HEK293 (cell line): Measurements from ENCODE around the gene SPATA31C1.

Experiments
- CTCF ChIA-PET: fragments of 350-600 bp; formaldehyde crosslinking; extraction: SDS; loops from one replicate; lab custom pipeline; 2021; ENCODE audit warnings: antibody characterized with exemption; lab: Yijun Ruan, JAX
- POLR2A ChIA-PET: fragments of 300-600 bp; formaldehyde crosslinking; extraction: SDS; loops from one replicate; lab custom pipeline; 2020; ENCODE audit warnings: antibody characterized with exemption, inconsistent platforms; lab: Yijun Ruan, JAX
- H3K27ac ChIP-seq: fragments of 200-500 bp; sonication (Bioruptor generic); 2 replicates; pipeline ENCODE4 v1.5.1; 2014; ENCODE audit warnings: low read depth, low read length, control low read depth, inconsistent platforms; ENCODE audit errors: extremely low read depth
- H3K36me3 ChIP-seq, 2 experiments: fragments of 200-500 bp in 1 of 2; sonication (Bioruptor generic) in 1 of 2; 1 replicate in 1 of 2; 2 replicates in 1 of 2; pipeline ENCODE4 v1.5.1; 2014 to 2017; ENCODE audit warnings: inconsistent platforms in 2 of 2, low read length in 2 of 2; ENCODE audit not compliant: control insufficient read depth in 2 of 2, insufficient read depth in 1 of 2
- H3K4me1 ChIP-seq: fragments of 200-500 bp; sonication (Bioruptor generic); 2 replicates; pipeline ENCODE4 v1.5.1; 2014; ENCODE audit warnings: mild to moderate bottlenecking, low read length, inconsistent platforms; ENCODE audit not compliant: control insufficient read depth, insufficient read depth
- H3K4me3 ChIP-seq: 2 replicates; pipeline ENCODE4 v1.5.1; 2011; ENCODE audit warnings: low read depth, mild to moderate bottlenecking, control low read depth, low read length, moderate library complexity
- H3K9me3 ChIP-seq: fragments of 200-500 bp; sonication (Bioruptor generic); 2 replicates; pipeline ENCODE4 v1.5.1; 2014; ENCODE audit warnings: low read depth, low read length, inconsistent platforms; ENCODE audit not compliant: control insufficient read depth, insufficient read depth
- ELK4 ChIP-seq: IDR thresholded peaks from 2 replicates; pipeline ENCODE4 v1.6.1; 2011; ENCODE audit warnings: mild to moderate bottlenecking, low read depth, low read length, borderline replicate concordance
- HOXA7 ChIP-seq: sonication (generic); formaldehyde crosslinking; IDR thresholded peaks from 2 replicates; pipeline ENCODE4 v1.8.1; 2022; ENCODE audit warnings: missing genetic modification reagents, borderline replicate concordance
- IKZF3 ChIP-seq: fragments of 450-650 bp; IDR thresholded peaks from 2 replicates; pipeline ENCODE4 v1.5.0; 2018; ENCODE audit warnings: missing biosample characterization, mild to moderate bottlenecking, missing genetic modification characterization, moderate library complexity
- SP2 ChIP-seq: fragments of 450-650 bp; formaldehyde crosslinking; IDR thresholded peaks from 2 replicates; pipeline ENCODE4 v1.5.1; 2016; ENCODE audit warnings: missing biosample characterization, missing genetic modification characterization
- ZBTB8A ChIP-seq: fragments of 450-650 bp; formaldehyde crosslinking; IDR thresholded peaks from 2 replicates; pipeline ENCODE4 v1.5.1; 2016; ENCODE audit warnings: missing biosample characterization, missing genetic modification characterization
- ZNF19 ChIP-seq: fragments of 450-650 bp; formaldehyde crosslinking; IDR thresholded peaks from 2 replicates; pipeline ENCODE4; 2016; ENCODE audit warnings: missing biosample characterization, missing genetic modification characterization, low read depth
- ZNF2 ChIP-seq: fragments of 450-650 bp; formaldehyde crosslinking; IDR thresholded peaks from 2 replicates; pipeline ENCODE4 v1.5.1; 2016; ENCODE audit warnings: missing biosample characterization, missing genetic modification characterization
- ZNF239 ChIP-seq: fragments of 450-650 bp; formaldehyde crosslinking; IDR thresholded peaks from 2 replicates; pipeline ENCODE4 v1.5.1; 2016; ENCODE audit warnings: missing biosample characterization, missing genetic modification characterization
- ZNF362 ChIP-seq: fragments of 450-650 bp; formaldehyde crosslinking; IDR thresholded peaks from 2 replicates; pipeline ENCODE4 v1.5.1; 2016; ENCODE audit warnings: missing biosample characterization, missing genetic modification characterization
- ZNF549 ChIP-seq: fragments of 450-650 bp; IDR thresholded peaks from 2 replicates; pipeline ENCODE4 v1.5.1; 2018; ENCODE audit warnings: missing biosample characterization, missing genetic modification characterization, mild to moderate bottlenecking, inconsistent platforms, moderate library complexity
- ZNF600 ChIP-seq: fragments of 450-650 bp; formaldehyde crosslinking; IDR thresholded peaks from 2 replicates; pipeline ENCODE4 v1.5.1; 2016; ENCODE audit warnings: missing biosample characterization, missing genetic modification characterization
- ZNF610 ChIP-seq: fragments of 450-650 bp; formaldehyde crosslinking; IDR thresholded peaks from 2 replicates; pipeline ENCODE4 v1.5.1; 2016; ENCODE audit warnings: missing biosample characterization, missing genetic modification characterization, borderline replicate concordance
- ZNF654 ChIP-seq: fragments of 450-650 bp; formaldehyde crosslinking; IDR thresholded peaks from 2 replicates; pipeline ENCODE4 v1.5.1; 2016; ENCODE audit warnings: low read depth, missing biosample characterization, missing genetic modification characterization
- ZNF692 ChIP-seq: fragments of 450-650 bp; formaldehyde crosslinking; IDR thresholded peaks from 2 replicates; pipeline ENCODE4 v1.5.1; 2016; ENCODE audit warnings: missing biosample characterization, missing genetic modification characterization
- ZNF777 ChIP-seq: fragments of 450-650 bp; formaldehyde crosslinking; IDR thresholded peaks from 2 replicates; pipeline ENCODE4 v1.5.1; 2017; ENCODE audit warnings: missing biosample characterization, missing genetic modification characterization, borderline replicate concordance
- ZNF830 ChIP-seq: fragments of 450-650 bp; IDR thresholded peaks from 2 replicates; pipeline ENCODE4 v1.5.0; 2018; ENCODE audit warnings: missing biosample characterization, missing genetic modification characterization, low read depth, mild to moderate bottlenecking, moderate library complexity
- ZSCAN23 ChIP-seq: fragments of 450-650 bp; formaldehyde crosslinking; IDR thresholded peaks from 2 replicates; pipeline ENCODE4 v1.5.1; 2016; ENCODE audit warnings: missing biosample characterization, missing genetic modification characterization
- TF ChIP-seq, protein P1 (sequence below): fragments of 450-650 bp; IDR thresholded peaks from 2 replicates; pipeline ENCODE4 v1.5.1; 2018; ENCODE audit warnings: missing biosample characterization, mild to moderate bottlenecking, missing genetic modification characterization
- TF ChIP-seq, protein P2 (sequence below): fragments of 450-650 bp; formaldehyde crosslinking; IDR thresholded peaks from 2 replicates; pipeline ENCODE4 v1.5.1; 2016; ENCODE audit warnings: missing biosample characterization, missing genetic modification characterization
- TF ChIP-seq, protein P3 (sequence below): fragments of 450-650 bp; formaldehyde crosslinking; IDR thresholded peaks from 2 replicates; pipeline ENCODE4 v1.5.1; 2016; ENCODE audit warnings: missing biosample characterization, missing genetic modification characterization
- TF ChIP-seq, protein P4 (sequence below): fragments of 450-650 bp; IDR thresholded peaks from 2 replicates; pipeline ENCODE4 v1.5.1; 2018; ENCODE audit warnings: missing biosample characterization, missing genetic modification characterization

SPATA31C1 gene

DNA sequence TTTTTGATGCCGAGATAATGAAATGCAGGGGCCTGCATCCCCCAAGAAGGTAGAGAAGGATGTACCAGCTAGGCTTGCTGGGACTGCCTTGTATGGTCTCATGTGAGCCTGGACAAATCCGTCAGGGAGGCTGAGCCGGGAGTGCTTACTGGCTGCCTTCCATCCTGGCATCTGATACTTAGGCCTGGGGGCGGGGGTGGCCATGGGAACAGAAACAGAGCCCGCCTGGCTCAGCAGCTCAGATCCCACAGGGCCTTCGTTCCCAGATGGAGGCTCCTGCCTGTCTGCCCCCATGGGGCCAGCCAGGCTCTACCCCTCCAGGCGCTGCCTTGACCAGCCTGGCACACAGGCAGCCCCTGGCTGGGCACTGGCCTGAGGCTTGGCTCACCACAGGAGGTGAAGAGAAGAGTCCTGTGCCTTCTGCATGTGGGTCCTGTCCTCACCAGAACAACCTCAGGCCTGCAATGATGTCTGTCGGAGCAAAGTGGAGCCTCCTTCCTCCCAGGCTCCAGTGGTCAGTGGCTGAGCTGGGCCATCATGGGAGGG lies 45.6 kb upstream of the SPATA31C1 start:
- no peak overlapping the region for H3K4me3 ChIP-seq
- H3K9me3 ChIP-seq, result no peaks in the 10 kb centered on the region
- no peak overlapping the region for H3K27ac ChIP-seq
- no peaks in the 10 kb centered on the region for H3K36me3 ChIP-seq
- no peak for TF ChIP-seq ZNF2 (tag by site-specific recombination)
- TF ChIP-seq, protein P1, sequence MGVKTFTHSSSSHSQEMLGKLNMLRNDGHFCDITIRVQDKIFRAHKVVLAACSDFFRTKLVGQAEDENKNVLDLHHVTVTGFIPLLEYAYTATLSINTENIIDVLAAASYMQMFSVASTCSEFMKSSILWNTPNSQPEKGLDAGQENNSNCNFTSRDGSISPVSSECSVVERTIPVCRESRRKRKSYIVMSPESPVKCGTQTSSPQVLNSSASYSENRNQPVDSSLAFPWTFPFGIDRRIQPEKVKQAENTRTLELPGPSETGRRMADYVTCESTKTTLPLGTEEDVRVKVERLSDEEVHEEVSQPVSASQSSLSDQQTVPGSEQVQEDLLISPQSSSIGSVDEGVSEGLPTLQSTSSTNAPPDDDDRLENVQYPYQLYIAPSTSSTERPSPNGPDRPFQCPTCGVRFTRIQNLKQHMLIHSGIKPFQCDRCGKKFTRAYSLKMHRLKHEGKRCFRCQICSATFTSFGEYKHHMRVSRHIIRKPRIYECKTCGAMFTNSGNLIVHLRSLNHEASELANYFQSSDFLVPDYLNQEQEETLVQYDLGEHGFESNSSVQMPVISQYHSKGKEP (tag by site-specific recombination), result no peak
- H3K4me1 ChIP-seq, result no peaks in the 10 kb centered on the region
- ChIA-PET POLR2A (no interaction called here), CTCF (interaction anchor here (0.6 kb wide), 1 partner anchor 101 kb away, joined by 3 read pairs; no protein-coding TSS in a partner anchor)

DNA sequence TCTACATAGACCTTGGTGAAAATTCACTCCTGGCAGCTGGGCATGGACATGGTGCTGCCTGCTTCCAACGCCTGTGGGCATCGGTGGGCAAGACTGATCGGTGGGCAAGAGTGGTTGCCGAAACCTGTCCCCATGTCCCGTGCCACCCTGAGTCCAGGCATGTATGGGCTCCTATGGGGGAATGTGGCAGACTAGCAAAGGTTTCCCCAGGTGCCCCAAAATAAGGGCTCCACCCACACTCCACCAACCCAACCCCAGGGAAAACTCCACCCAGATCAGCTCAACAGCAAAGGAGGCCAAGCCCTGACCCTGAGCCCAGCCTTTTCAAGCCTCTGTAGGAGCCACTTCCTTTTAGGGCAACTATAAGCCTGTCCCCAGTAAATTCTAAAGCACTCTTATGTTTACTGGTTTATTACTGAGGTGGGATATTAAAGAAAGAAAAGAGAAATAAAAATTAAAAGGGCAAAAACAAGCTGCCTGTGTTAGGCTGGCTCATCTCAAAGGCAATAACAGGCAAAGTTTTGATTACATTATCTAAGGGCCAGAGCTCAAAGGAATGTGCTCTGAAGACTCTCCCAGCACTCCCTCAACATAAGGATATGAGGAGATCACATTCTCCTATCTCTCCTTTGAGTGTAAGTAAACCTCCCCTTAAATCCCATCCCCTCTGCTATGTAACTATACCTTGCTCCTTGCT lies 44.0 kb upstream of the SPATA31C1 start:
- TF ChIP-seq ZNF362 (tag by site-specific recombination) (no peak), ZNF692 (no peak), ZNF654 (tag by site-specific recombination) (no peak), ZSCAN23 (tag by site-specific recombination) (no peak), IKZF3 (tag by site-specific recombination) (no peak), HOXA7 (CRISPR knock-in tag) (no peak)
- POLR2A ChIA-PET, result no interaction called here
- Histone ChIP-seq H3K4me3 (no peak overlapping the region), H3K36me3 (no peaks in the 10 kb centered on the region), H3K9me3 (no peaks in the 10 kb centered on the region), H3K4me1 (no peaks in the 10 kb centered on the region), H3K27ac (no peak overlapping the region)
- CTCF ChIA-PET, result interaction anchor here (0.6 to 1.4 kb wide), 2 partner anchors 10 to 1889 kb away, joined by 3 to 4 read pairs; partner anchors contain the start of gene SPATA31E1

- H3K9me3 ChIP-seq, result no peaks in the 10 kb centered on the region
- ChIA-PET CTCF (interaction anchor here (0.6 to 1.4 kb wide), 2 partner anchors 9 to 1889 kb away, joined by 3 to 4 read pairs; partner anchors contain the start of gene SPATA31E1), POLR2A (no interaction called here)
- no peak overlapping the region for H3K4me3 ChIP-seq
- TF ChIP-seq ZNF549 (tag by site-specific recombination) (no peak), ELK4 (no peak), SP2 (tag by site-specific recombination) (no peak), ZNF239 (tag by site-specific recombination) (no peak), ZNF19 (tag by site-specific recombination) (no peak), ZBTB8A (tag by site-specific recombination) (no peak), ZNF830 (tag by site-specific recombination) (no peak), ZNF600 (tag by site-specific recombination) (no peak), ZNF777 (tag by site-specific recombination) (no peak), ZNF610 (tag by site-specific recombination) (no peak)
- TF ChIP-seq, protein P2, sequence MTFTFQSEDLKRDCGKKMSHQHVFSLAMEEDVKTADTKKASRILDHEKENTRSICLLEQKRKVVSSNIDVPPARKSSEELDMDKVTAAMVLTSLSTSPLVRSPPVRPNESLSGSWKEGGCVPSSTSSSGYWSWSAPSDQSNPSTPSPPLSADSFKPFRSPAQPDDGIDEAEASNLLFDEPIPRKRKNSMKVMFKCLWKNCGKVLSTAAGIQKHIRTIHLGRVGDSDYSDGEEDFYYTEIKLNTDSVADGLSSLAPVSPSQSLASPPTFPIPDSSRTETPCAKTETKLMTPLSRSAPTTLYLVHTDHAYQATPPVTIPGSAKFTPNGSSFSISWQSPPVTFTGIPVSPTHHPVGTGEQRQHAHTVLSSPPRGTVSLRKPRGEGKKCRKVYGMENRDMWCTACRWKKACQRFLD (tag by site-specific recombination), result no peak
- TF ChIP-seq, protein P3, sequence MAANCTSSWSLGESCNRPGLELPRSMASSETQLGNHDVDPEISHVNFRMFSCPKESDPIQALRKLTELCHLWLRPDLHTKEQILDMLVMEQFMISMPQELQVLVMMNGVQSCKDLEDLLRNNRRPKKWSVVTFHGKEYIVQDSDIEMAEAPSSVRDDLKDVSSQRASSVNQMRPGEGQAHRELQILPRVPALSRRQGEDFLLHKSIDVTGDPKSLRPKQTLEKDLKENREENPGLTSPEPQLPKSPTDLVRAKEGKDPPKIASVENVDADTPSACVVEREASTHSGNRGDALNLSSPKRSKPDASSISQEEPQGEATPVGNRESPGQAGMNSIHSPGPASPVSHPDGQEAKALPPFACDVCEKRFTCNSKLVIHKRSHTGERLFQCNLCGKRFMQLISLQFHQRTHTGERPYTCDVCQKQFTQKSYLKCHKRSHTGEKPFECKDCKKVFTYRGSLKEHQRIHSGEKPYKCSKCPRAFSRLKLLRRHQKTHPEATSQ (tag by site-specific recombination), result no peak
- TF ChIP-seq, protein P4, sequence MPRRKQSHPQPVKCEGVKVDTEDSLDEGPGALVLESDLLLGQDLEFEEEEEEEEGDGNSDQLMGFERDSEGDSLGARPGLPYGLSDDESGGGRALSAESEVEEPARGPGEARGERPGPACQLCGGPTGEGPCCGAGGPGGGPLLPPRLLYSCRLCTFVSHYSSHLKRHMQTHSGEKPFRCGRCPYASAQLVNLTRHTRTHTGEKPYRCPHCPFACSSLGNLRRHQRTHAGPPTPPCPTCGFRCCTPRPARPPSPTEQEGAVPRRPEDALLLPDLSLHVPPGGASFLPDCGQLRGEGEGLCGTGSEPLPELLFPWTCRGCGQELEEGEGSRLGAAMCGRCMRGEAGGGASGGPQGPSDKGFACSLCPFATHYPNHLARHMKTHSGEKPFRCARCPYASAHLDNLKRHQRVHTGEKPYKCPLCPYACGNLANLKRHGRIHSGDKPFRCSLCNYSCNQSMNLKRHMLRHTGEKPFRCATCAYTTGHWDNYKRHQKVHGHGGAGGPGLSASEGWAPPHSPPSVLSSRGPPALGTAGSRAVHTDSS (tag by site-specific recombination), result no peak
- H3K36me3 ChIP-seq, result no peaks in the 10 kb centered on the region
- H3K27ac ChIP-seq, result no peak overlapping the region
- no peaks in the 10 kb centered on the region for H3K4me1 ChIP-seq
Observed at GRCh38 chr9:87874304-87874623, 43.5 kb upstream of the SPATA31C1 start.
